ENCODE data around the gene CNGB1.

DNA sequence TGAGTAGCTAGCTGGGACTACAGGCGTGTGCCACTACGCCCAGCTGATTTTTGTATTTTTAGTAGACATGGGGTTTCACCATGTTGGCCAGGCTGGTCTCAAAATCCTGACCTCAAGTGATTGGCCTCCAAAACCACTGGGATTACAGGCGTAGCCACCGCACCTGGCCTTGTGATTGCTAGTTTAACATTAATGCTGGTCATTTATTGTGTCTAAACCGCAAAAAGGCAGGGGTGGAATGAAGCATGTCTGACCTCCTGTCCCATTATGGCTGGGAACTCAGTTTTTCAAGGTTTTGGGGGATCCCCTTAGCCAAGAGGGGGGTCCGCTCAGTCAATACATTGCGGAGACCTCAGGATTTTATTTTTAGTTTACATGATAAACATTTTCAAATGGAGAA, 10.7 kb upstream of the CNGB1 start:
- TF ChIP-seq CTCF (IDR thresholded peaks at IDR 0.05) (no peak), EZH2phosphoT487 (IDR thresholded peaks at IDR 0.05) (no peak), EZH2 (IDR thresholded peaks at IDR 0.05) (no peak)
